Measurements from ENCODE around the gene SPACA5.
"Not testable (repeated sequence)": the region's sequence is repeated elsewhere in the genome, so short reads cannot be mapped to it uniquely, and the experiment has no call there.

Gene SPACA5

GRCh38 chrX:48006688-48007087 is at the start of gene SPACA5:
TSS of gene SPACA5 (plus strand) at chrX:48006988. CDS start at chrX:48007803, 815 bp downstream.
- intact Hi-C loops (cut with DNase I); DNase-seq: not testable (repeated sequence)

GRCh38 chrX:47958206-47958605 is 48.6 kb upstream of the SPACA5 start:
- intact Hi-C loops (cut with DNase I); DNase-seq: not testable (repeated sequence)

- intact Hi-C loops (cut with DNase I), result no loop called here
- no peak for DNase-seq
These were observed 47.9 kb upstream of the SPACA5 start for GRCh38 chrX:47958761-47959342.

GRCh38 chrX:47960406-47960805 is 46.4 kb upstream of the SPACA5 start:
- no peak for DNase-seq
- intact Hi-C loops (cut with DNase I), result no loop called here

GRCh38 chrX:47961830-47962229 is 45.0 kb upstream of the SPACA5 start:
- intact Hi-C loops (cut with DNase I); DNase-seq: not testable (repeated sequence)

GRCh38 chrX:47965526-47965925 is 41.3 kb upstream of the SPACA5 start:
- intact Hi-C loops (cut with DNase I), result not testable (repeated sequence)
- peak in 2 of 10 donors; percentile 64 to 82 for DNase-seq

GRCh38 chrX:47973235-47973634 is 33.6 kb upstream of the SPACA5 start:
- no peak for DNase-seq
- intact Hi-C loops (cut with DNase I), result no loop called here

GRCh38 chrX:47976254-47977151 is 30.3 kb upstream of the SPACA5 start:
- DNase-seq, result no peak
- intact Hi-C loops (cut with DNase I), result no loop called here

- intact Hi-C loops (cut with DNase I), result no loop called here
- DNase-seq, result no peak
These were observed 15.3 kb upstream of the SPACA5 start for GRCh38 chrX:47991263-47992094.

GRCh38 chrX:47992095-47992380 is 14.8 kb upstream of the SPACA5 start:
- DNase-seq, result peak in 2 of 10 donors; percentile 3 to 11
- intact Hi-C loops (cut with DNase I), result no loop called here

GRCh38 chrX:47992669-47993068 is 14.1 kb upstream of the SPACA5 start:
- intact Hi-C loops (cut with DNase I), result no loop called here

GRCh38 chrX:48001260-48001659 is 5.5 kb upstream of the SPACA5 start:
- no peak for DNase-seq
- intact Hi-C loops (cut with DNase I), result no loop called here

More at GRCh38 chrX:47992669-47993068, 14.1 kb upstream of the SPACA5 start:
- no peak for DNase-seq

GRCh38 chrX:48002319-48002718 is 4.5 kb upstream of the SPACA5 start:
- no peak for DNase-seq
- intact Hi-C loops (cut with DNase I), result no loop called here

- intact Hi-C loops (cut with DNase I), result no loop called here
- no peak for DNase-seq
These were observed 3.9 kb upstream of the SPACA5 start for GRCh38 chrX:48002929-48003328.

- intact Hi-C loops (cut with DNase I), result no loop called here
- DNase-seq, result peak in 3 of 10 donors; percentile 73 to 80 (median 74)
These were observed 3.4 kb upstream of the SPACA5 start for GRCh38 chrX:48003367-48003757.

- DNase-seq, result peak; percentile 79 to 97 (median 86)
- intact Hi-C loops (cut with DNase I), result no loop called here
These were observed 2.9 kb upstream of the SPACA5 start, which contains the start of gene ZNF182 for GRCh38 chrX:48003758-48004457. TSS of gene ZNF182 (minus strand) at chrX:48003989. CDS start at chrX:48002609, 1,380 bp downstream.

- intact Hi-C loops (cut with DNase I); DNase-seq: not testable (repeated sequence)
These were observed 2.7 kb downstream of the SPACA5 start for GRCh38 chrX:48009445-48009960.

GRCh38 chrX:48016583-48017310 is 10.0 kb downstream of the SPACA5 start:
- DNase-seq, result peak in 2 of 10 donors; percentile 56 to 72
- intact Hi-C loops (cut with DNase I), result not testable (repeated sequence)

GRCh38 chrX:48019892-48020291 is 13.1 kb downstream of the SPACA5 start:
- DNase-seq, result not testable (repeated sequence)
- intact Hi-C loops (cut with DNase I), result loop anchor here (10.0 kb wide), 1 partner anchor 365 kb away; the partner anchor contains the start of genes ELK1 and UXT
